PFSK-1 (cell line): ENCODE results near the gene DMWD.
A peak's percentile ranks its signal among the peaks of the same experiment; 100 is the strongest.

Experiments
- FOXP2 ChIP-seq: optimal IDR thresholded peaks from 2 replicates; pipeline ENCODE3; 2011; ENCODE audit warnings: borderline replicate concordance, control low read depth, inconsistent platforms; ENCODE audit not compliant: insufficient read depth; ENCODE audit errors: extremely low read length, extremely low read depth
- POLR2AphosphoS5 ChIP-seq: IDR thresholded peaks from 2 replicates; pipeline ENCODE4 v1.6.1; 2012; ENCODE audit warnings: low read depth, mild to moderate bottlenecking, control low read depth, low read length, moderate library complexity
- SIN3A ChIP-seq: IDR thresholded peaks from 2 replicates; pipeline ENCODE4 v1.6.1; 2012; ENCODE audit warnings: mild to moderate bottlenecking, low read length, moderate library complexity, borderline replicate concordance; ENCODE audit not compliant: insufficient read depth
- TAF1 ChIP-seq: IDR thresholded peaks from 2 replicates; pipeline ENCODE4 v1.6.1; 2012; ENCODE audit warnings: low read length, control low read depth, borderline replicate concordance; ENCODE audit not compliant: insufficient read depth
- TF ChIP-seq, protein P1 (sequence below), 2 experiments: IDR thresholded peaks; 2 replicates each; pipeline versions ENCODE4 v1.6.1 to v1.8.0; 2011 to 2012; ENCODE audit warnings: low read depth in 2 of 2, low read length in 2 of 2, control low read depth in 1 of 2, inconsistent platforms in 1 of 2, mild to moderate bottlenecking in 1 of 2, moderate library complexity in 1 of 2; ENCODE audit not compliant: insufficient read depth in 1 of 2

DMWD gene

DNA sequence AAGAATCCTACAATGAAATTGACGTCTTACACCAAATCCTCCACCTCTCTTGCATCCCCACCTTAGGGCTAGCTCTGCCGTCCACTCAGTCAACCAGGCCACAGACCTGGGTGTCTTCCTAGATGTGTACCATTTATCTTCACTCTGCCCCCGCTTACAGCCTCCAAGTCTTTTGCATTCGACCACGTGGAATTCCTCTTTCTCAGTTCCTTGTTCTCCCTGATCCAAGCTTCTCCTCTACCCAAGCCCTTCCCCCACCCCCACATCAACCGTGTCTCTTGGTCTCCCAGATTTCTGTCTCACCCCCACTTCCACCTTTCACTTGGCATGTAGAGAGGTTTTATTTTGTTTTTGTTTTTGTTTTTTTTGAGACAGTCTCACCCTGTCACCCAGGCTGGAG lies 1.2 kb upstream of the DMWD start:
- no peak for TF ChIP-seq POLR2AphosphoS5
- TF ChIP-seq, protein P1, sequence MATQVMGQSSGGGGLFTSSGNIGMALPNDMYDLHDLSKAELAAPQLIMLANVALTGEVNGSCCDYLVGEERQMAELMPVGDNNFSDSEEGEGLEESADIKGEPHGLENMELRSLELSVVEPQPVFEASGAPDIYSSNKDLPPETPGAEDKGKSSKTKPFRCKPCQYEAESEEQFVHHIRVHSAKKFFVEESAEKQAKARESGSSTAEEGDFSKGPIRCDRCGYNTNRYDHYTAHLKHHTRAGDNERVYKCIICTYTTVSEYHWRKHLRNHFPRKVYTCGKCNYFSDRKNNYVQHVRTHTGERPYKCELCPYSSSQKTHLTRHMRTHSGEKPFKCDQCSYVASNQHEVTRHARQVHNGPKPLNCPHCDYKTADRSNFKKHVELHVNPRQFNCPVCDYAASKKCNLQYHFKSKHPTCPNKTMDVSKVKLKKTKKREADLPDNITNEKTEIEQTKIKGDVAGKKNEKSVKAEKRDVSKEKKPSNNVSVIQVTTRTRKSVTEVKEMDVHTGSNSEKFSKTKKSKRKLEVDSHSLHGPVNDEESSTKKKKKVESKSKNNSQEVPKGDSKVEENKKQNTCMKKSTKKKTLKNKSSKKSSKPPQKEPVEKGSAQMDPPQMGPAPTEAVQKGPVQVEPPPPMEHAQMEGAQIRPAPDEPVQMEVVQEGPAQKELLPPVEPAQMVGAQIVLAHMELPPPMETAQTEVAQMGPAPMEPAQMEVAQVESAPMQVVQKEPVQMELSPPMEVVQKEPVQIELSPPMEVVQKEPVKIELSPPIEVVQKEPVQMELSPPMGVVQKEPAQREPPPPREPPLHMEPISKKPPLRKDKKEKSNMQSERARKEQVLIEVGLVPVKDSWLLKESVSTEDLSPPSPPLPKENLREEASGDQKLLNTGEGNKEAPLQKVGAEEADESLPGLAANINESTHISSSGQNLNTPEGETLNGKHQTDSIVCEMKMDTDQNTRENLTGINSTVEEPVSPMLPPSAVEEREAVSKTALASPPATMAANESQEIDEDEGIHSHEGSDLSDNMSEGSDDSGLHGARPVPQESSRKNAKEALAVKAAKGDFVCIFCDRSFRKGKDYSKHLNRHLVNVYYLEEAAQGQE (IDR thresholded peaks at IDR 0.05; ENCODE audit: insufficient read depth in 1 of 2, low read depth in 2 of 2, low read length in 2 of 2): no peak
- no peak for TF ChIP-seq SIN3A
- no peak for TF ChIP-seq FOXP2
- no peak for TF ChIP-seq TAF1

DNA sequence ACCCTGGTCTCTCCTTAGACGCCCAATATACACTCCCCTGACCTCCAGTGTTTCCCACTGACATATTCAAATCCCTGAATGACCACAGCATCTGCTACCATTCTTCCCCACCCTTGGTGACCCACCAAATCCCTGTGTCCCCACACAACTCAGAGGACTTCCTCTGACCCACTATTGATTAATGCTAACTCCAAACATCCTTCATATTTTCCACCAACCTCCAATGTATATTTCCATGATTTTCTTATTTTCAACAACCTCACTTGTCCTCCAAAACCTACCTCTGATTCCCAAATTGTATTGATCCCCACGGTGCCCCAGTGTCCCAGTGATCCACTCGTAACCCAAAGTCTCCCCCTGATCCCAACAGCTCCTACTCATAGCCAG lies 526 bp upstream of the DMWD start:
- no peak for TF ChIP-seq TAF1
- no peak for TF ChIP-seq SIN3A
- no peak for TF ChIP-seq FOXP2
- no peak for TF ChIP-seq POLR2AphosphoS5
- TF ChIP-seq, protein P1 (IDR thresholded peaks at IDR 0.05; ENCODE audit: insufficient read depth in 1 of 2, low read depth in 2 of 2, low read length in 2 of 2): no peak

DNA sequence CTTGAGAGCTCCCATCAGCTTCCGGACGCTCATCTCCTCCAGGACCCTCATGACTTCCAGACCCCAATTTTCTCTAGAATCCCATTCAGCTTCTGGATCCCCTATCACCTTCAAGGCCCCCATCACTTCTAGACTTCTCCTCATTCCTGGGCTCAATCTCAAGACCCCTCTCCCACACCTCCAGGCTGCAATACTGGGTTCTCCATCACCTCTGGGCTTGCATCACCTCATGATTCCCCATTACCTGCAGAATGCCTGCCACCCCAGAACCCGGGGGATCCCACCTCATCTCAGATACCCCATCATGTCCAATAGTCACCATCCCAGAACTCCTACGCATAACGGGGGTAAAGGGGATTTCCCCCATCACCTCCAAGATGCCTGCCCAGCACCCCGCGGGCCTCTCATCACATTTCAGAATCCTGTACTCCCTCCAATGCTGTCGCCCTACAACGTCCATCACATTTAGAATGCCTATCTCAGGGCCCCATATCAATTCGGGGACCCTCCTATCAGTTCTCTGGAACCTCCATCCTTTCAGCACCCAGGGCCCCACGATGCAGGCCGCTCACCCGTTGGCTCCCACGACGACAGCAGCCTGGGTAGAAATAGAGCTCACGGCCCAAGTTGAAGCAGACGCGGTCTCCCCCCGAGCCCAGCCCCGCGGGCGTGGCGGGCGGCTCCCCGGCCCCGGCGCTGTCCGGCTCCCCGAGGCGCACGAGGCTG lies 738 bp downstream of the DMWD start:
- no peak for TF ChIP-seq POLR2AphosphoS5
- TF ChIP-seq, protein P1 (IDR thresholded peaks at IDR 0.05; ENCODE audit: insufficient read depth in 1 of 2, low read depth in 2 of 2, low read length in 2 of 2): 0 out of 4 replicates have a peak, but pooled peaks of 1 of the 2 experiments have one; percentile 16

DNA sequence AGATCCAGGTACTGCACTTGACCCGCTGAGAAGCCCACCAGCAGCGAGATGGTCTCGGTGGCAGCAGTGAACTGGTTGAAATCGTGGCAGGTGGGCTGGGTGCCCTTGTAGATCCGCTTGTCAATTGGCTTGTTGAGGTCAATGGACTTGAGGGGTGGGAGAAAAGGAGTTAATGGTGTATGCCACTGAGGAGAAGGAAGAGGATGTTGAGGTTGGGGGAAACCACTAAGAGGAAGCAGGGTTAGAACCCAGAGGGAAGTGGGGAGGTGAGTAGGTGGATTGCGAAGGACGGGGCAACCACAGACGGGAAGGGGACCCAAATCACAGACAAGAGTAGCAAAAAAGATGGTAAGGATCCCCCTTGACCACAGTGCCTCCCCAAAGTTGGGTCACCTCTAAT lies 1.7 kb downstream of the DMWD start:
- no peak for TF ChIP-seq POLR2AphosphoS5
- TF ChIP-seq, protein P1 (IDR thresholded peaks at IDR 0.05; ENCODE audit: insufficient read depth in 1 of 2, low read depth in 2 of 2, low read length in 2 of 2): no peak

DNA sequence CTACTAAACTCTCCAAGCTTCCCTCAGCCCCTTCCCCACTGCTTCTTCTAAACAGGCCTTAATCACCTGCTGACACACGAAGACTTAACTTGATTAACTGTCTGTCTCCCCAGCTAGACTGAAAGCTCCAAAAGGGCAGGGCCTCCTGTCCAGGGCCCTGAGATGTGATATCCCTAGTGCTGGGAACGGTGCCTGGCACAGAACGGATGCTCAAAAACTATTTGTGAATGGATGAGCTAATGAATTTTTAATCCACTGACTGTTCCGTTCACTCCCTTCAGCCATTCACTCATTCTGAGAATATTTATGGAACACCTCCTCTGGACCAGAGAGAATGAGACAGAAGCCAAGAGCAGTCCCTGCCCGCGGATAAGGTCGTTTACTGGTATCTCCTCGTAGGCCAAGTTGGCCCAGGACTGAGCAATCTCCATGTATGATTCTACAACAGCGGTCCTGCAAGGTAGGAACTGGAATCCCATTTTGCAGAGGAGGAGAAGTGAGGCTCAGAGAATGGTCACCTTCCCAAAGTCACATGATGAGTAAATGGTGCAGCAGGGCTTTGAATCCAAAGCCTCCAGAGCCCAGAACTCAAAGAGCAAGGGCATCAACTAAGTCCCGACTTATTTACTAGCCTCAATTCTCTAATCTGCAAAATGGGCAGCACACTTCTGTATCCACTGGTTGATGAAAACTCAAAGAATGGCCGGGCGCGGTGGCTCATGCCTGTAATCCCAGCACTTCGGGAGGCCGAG lies 3.4 kb downstream of the DMWD start:
- TF ChIP-seq FOXP2 (no peak), POLR2AphosphoS5 (no peak), SIN3A (no peak), TAF1 (no peak)
- TF ChIP-seq, protein P1 (IDR thresholded peaks at IDR 0.05; ENCODE audit: insufficient read depth in 1 of 2, low read depth in 2 of 2, low read length in 2 of 2): no peak
